Lower leg skin (tissue), 4 donors: ENCODE data around the gene NFIA. TPM values are rescaled to one million over a fixed set of nuclear protein-coding genes. Genes with fewer than 3 reads are reported as not detected.

Experiments
- DNase-seq, 2 donors: peaks; one replicate each; pipeline ENCODE4 v3.0.0-alpha.2; 2019; ENCODE audit warnings: low spot score in 2 of 2
- H3K4me3 ChIP-seq: fragments of 200-600 bp; sonication (generic); 2 replicates; pipeline ENCODE4 v1.5.1; 2017; ENCODE audit warnings: mild to moderate bottlenecking, low read depth; ENCODE audit not compliant: poor library complexity, severe bottlenecking
- POLR2A ChIP-seq, 2 donors: fragments of 450-650 bp; IDR thresholded peaks; one replicate each; pipeline ENCODE4 v1.6.1; 2016 to 2017; ENCODE audit warnings: antibody characterized with exemption in 2 of 2, mild to moderate bottlenecking in 1 of 2, moderate library complexity in 1 of 2
- WGBS, 2 donors: methylation state at CpG; one replicate each; pipeline ENCODE4 v1.1.5; 2018; 5-methylcytosine and 5-hydroxymethylcytosine counted together
- intact Hi-C: fragments of 100-400 bp; cut with DNase I; formaldehyde crosslinking; loops from one replicate; pipeline ENCODE4 v1.15.0; 2023; ENCODE audit warnings: low total_unique reads
- total RNA-seq, 4 donors: library from RNA; depleted of rRNA; stranded (reverse); fragments of >200 nt; gene quantifications; one replicate each; pipeline ENCODE4 v1.1.0, GENCODE V29; 2016
- TF ChIP-seq, protein P1 (sequence below), 3 donors: fragments of 450-650 bp; IDR thresholded peaks; one replicate each; pipeline ENCODE4 v1.5.1; 2016; ENCODE audit warnings: antibody characterized with exemption in 3 of 3, mild to moderate bottlenecking in 3 of 3, moderate library complexity in 2 of 3

NFIA gene
- 10 to 100 TPM; 26.0 to 32.5 (median 30.3) TPM for total RNA-seq

DNA sequence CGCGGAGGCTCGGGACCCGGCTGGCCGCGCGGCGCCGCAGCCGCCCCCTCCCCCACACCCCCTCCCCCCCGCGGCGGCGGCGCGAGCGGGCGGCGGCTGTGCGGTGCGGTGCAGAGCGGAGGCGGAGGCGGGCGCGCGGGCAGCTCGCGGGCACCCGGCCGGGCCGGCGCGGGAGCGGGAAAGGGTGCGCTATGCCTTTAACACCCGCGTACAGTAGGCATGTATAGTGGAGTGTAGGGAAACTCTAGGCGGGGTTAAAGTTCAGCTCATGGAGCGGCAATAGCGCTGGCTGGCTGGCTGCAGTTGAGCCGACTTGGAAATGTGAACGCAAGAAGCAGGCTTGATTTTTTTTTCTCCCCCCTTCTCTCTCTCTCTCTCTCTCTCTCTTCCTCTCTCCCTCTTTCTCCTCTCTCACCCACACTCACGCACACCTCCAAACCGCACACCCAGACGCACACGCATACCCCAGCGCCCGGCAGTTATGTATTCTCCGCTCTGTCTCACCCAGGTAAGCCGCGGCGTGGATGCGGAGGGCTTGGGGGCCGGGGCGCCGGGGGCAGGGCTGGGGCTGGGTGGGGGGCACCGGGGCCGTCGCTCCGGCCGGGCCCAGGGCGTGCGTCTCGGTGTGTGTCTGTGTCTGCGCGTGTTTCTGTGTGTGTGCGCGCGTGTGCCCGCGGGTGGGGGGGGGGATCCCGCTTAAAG is at the start of gene NFIA:
NFIA (plus strand) TSS at position 251 of the 702 bp plus-strand sequence.
- peak within 1 kb of the TSS; percentile 89 for H3K4me3 ChIP-seq
- 0 to 1% methylated on average over 60 to 65 of the region's 73 CpGs for WGBS, 2 donors
- intact Hi-C loops, result loop anchor here (10.0 kb wide), 1 partner anchor 112 kb away; no protein-coding TSS in a partner anchor
- peak; percentile 66 to 89 for DNase-seq
- TF ChIP-seq, protein P1, sequence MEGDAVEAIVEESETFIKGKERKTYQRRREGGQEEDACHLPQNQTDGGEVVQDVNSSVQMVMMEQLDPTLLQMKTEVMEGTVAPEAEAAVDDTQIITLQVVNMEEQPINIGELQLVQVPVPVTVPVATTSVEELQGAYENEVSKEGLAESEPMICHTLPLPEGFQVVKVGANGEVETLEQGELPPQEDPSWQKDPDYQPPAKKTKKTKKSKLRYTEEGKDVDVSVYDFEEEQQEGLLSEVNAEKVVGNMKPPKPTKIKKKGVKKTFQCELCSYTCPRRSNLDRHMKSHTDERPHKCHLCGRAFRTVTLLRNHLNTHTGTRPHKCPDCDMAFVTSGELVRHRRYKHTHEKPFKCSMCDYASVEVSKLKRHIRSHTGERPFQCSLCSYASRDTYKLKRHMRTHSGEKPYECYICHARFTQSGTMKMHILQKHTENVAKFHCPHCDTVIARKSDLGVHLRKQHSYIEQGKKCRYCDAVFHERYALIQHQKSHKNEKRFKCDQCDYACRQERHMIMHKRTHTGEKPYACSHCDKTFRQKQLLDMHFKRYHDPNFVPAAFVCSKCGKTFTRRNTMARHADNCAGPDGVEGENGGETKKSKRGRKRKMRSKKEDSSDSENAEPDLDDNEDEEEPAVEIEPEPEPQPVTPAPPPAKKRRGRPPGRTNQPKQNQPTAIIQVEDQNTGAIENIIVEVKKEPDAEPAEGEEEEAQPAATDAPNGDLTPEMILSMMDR (IDR thresholded peaks at IDR 0.05), result no peak
- no peak for TF ChIP-seq POLR2A (IDR thresholded peaks at IDR 0.05)

DNA sequence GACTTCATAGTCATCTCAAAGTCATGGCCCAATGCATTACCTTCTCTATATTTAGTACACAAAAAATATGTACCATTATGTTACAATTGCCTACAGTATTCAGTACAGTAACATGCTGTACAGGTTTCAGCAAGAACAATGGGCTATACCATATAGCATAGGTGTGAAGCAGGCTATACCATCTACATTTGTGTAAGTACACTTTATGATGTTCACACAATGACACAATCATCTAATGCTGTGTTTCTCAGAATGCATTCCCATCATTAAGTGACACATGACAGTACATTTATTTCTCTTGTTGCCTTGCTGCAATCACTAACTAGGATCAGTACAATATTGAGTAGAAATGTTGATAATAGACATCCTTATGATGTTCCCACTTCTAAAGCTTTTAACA is 46.5 kb upstream of the NFIA start:
- H3K4me3 ChIP-seq, result no peak overlapping the region
- no peak for TF ChIP-seq POLR2A (IDR thresholded peaks at IDR 0.05)
- TF ChIP-seq, protein P1 (IDR thresholded peaks at IDR 0.05), result no peak
- DNase-seq, result no peak
- intact Hi-C loops, result no loop called here

DNA sequence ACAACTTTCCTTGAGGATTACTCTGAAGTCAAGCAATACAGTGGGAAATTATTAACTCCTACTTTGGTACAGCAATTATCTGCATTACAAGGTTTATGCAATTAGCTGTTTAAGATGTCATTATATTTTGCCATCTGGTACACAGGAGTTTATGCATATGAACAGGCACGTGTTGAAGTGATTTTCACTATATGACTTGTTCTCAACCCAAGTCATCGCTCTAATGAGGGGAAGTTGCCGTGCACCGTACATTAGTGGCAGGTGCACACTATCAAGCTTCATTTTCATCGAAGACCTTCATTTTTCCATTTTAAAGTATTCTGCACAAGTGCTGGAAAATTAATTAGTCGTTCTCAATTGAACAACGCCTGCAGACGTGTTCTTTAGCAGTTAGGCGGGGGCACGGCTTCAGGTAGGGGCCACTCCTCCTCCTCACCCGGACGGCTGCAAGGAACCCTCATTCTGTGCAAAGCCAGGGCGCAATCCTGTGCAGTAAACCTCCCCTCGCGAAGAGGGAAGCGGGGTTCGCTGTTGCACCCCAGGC is 39.8 kb upstream of the NFIA start:
- no peak overlapping the region for H3K4me3 ChIP-seq
- 24 to 30% methylated on average over 13 to 16 of the region's 17 CpGs for WGBS, 2 donors
- intact Hi-C loops, result loop anchor here (5.0 kb wide), 2 partner anchors 70 to 760 kb away; no protein-coding TSS in a partner anchor
- TF ChIP-seq, protein P1 (IDR thresholded peaks at IDR 0.05), result no peak
- TF ChIP-seq POLR2A (IDR thresholded peaks at IDR 0.05), result no peak
- DNase-seq, result no peak

DNA sequence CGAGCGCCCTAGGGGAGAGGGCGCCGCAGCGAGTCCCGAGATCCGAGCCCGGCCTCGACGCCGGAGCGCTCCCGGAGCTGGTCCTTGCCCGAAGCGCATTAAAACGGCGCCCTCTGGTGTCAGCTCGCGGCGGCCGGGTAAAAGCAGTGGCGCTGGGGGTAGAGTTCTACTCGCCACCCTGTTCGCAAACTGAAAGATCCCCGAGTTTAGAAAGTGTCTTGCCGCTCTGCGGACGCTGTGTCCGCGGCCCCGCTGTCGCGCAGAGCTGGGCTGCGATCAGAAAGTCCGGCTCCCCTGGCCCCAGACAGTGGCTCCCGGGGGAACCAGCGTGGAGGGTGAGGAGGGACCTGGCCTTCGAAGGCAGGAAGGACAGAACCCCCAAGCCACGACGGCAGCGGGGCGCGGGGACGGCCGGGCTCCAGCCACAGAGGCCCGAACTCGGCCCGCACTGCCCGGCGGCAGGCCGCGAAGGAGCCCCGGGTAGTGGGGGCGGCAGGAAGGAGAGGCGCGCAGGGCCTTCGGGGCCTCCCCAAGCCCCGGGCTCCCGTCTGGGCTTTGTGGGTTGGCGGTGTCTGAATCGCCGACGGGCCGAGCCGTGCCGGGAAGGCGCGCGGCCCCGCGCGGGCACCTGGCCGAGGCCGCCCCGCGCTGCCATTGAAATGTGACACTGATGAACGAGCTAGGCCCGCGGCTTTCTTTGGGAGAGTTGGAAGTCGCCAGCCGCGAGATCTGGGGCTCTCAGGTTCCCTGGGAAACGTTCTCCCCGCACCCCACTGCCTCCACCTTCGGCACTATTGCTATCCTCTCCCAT is 39.1 kb upstream of the NFIA start:
- 13 to 31% methylated on average over 28 to 57 of the region's 85 CpGs for WGBS, 2 donors
- no peak for TF ChIP-seq POLR2A (IDR thresholded peaks at IDR 0.05)
- TF ChIP-seq, protein P1 (IDR thresholded peaks at IDR 0.05), result peak in 1 of 3 donors; percentile 88
- intact Hi-C loops, result loop anchor here (5.0 kb wide), 2 partner anchors 71 to 761 kb away; no protein-coding TSS in a partner anchor
- H3K4me3 ChIP-seq, result peak overlapping the region; percentile 24
- DNase-seq, result peak; percentile 79 to 98

DNA sequence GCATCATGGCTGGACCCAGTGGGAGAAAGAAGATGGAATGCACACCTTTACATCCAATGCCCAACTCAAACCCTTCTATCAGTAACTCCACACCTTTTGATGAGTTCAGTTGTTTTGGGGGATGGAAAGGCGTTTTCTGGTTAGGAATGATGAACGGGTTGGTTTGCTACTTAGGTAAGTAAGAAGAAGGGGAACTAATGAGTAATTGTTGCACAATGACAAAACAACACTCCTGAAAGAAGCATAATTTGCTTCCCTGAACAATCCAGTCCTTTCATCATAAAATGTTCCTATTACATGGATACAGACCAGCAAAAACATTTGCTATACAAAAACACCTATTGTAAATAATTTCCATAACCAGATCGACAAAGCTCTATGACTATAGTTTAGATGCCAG is 35.9 kb upstream of the NFIA start:
- no peak for TF ChIP-seq POLR2A (IDR thresholded peaks at IDR 0.05)
- TF ChIP-seq, protein P1 (IDR thresholded peaks at IDR 0.05), result no peak
- 66 to 72% methylated on average over 3 of the region's 3 CpGs for WGBS, 2 donors
- H3K4me3 ChIP-seq, result no peak overlapping the region
- intact Hi-C loops, result loop anchor here (5.0 kb wide), 1 partner anchor 406 kb away; no protein-coding TSS in a partner anchor
- DNase-seq, result no peak
